H1 (cell line): Measurements from ENCODE around the gene EXD3. TPM values are rescaled to one million over a fixed set of nuclear protein-coding genes. Genes with fewer than 3 reads are reported as not detected.

Source experiments
- CTCF ChIA-PET: fragments of 300-600 bp; sonication (Branson Sonifier 250); formaldehyde crosslinking; loops from one replicate; lab custom pipeline; 2021; ENCODE audit not compliant: partially characterized antibody; lab: Charles Lee
- POLR2A ChIA-PET: fragments of 300-600 bp; sonication (Branson Sonifier 250); formaldehyde crosslinking; loops from one replicate; lab custom pipeline; 2021; ENCODE audit warnings: inconsistent platforms; ENCODE audit not compliant: partially characterized antibody; lab: Charles Lee
- DNase-seq, 2 experiments: peaks; one replicate each; pipeline versions ENCODE4 v3.0.0 to v3.0.0-alpha.2; 2010 to 2022; ENCODE audit warnings: low spot score in 2 of 2, low read depth in 1 of 2, mixed read lengths in 1 of 2
- FAIRE-seq: peaks from 2 replicates; lab custom pipeline; 2011; peaks lifted over from hg19 to GRCh38; lab: Jason Lieb, UNC
- H2AFZ ChIP-seq: 2 replicates; pipeline ENCODE4 v1.8.1; 2012; ENCODE audit warnings: low read length, inconsistent platforms
- H2AK5ac ChIP-seq: 2 replicates; pipeline ENCODE4 v1.6.1; 2013; ENCODE audit warnings: low read depth, low read length
- H2BK120ac ChIP-seq: replicated peaks from 2 replicates; pipeline ENCODE3; 2013; ENCODE audit warnings: low read depth, low read length, inconsistent platforms
- H2BK12ac ChIP-seq: 2 replicates; pipeline ENCODE4 v1.6.1; 2013; ENCODE audit warnings: low read depth, low read length
- H2BK15ac ChIP-seq: 2 replicates; pipeline ENCODE4 v1.6.1; 2013; ENCODE audit warnings: low read length
- H2BK20ac ChIP-seq: 2 replicates; pipeline ENCODE4 v1.6.1; 2013; ENCODE audit warnings: low read length
- H2BK5ac ChIP-seq: 2 replicates; pipeline ENCODE4 v1.6.1; 2013; ENCODE audit warnings: low read depth, low read length
- H3K14ac ChIP-seq: 2 replicates; pipeline ENCODE4 v1.6.1; 2013; ENCODE audit warnings: inconsistent platforms; ENCODE audit not compliant: insufficient read length
- H3K18ac ChIP-seq: 2 replicates; pipeline ENCODE4 v1.6.1; 2013; ENCODE audit warnings: low read length; ENCODE audit errors: extremely low read depth
- H3K23ac ChIP-seq: 2 replicates; pipeline ENCODE4 v1.6.1; 2013; ENCODE audit warnings: inconsistent platforms; ENCODE audit not compliant: insufficient read length
- H3K23me2 ChIP-seq: 2 replicates; pipeline ENCODE4 v1.6.1; 2013; ENCODE audit warnings: low read depth, low read length
- H3K27ac ChIP-seq: 2 replicates; pipeline ENCODE4 v1.6.1; 2011; ENCODE audit warnings: low read depth, low read length, inconsistent platforms
- H3K27me3 ChIP-seq, 4 experiments: replicated peaks in 1 of 4; 1 replicate in 1 of 4; 2 replicates in 3 of 4; pipeline versions ENCODE4 v1.6.1 to v1.8.1; 2011 to 2013; ENCODE audit warnings: low read length in 3 of 4, mild to moderate bottlenecking in 3 of 4, inconsistent platforms in 2 of 4, mixed read lengths in 2 of 4, moderate library complexity in 1 of 4; ENCODE audit not compliant: control insufficient read depth in 3 of 4, insufficient read depth in 3 of 4; ENCODE audit errors: extremely low read depth in 1 of 4
- H3K36me3 ChIP-seq, 4 experiments: 2 replicates each; pipeline versions ENCODE4 v1.6.1 to v1.8.1; 2011 to 2013; ENCODE audit warnings: mild to moderate bottlenecking in 4 of 4, low read length in 3 of 4, moderate library complexity in 2 of 4, control low read depth in 1 of 4, inconsistent platforms in 1 of 4; ENCODE audit not compliant: insufficient read depth in 4 of 4, control insufficient read depth in 2 of 4
- H3K4ac ChIP-seq: replicated peaks from 2 replicates; pipeline ENCODE3; 2013; ENCODE audit warnings: low read length, low read depth, mixed read lengths, inconsistent platforms; ENCODE audit not compliant: insufficient read length
- H3K4me1 ChIP-seq, 4 experiments: replicated peaks in 1 of 4; 1 replicate in 1 of 4; 2 replicates in 3 of 4; pipeline versions ENCODE4 v1.6.1 to v1.8.1; 2011 to 2013; ENCODE audit warnings: low read length in 3 of 4, inconsistent platforms in 2 of 4, mixed read lengths in 1 of 4; ENCODE audit not compliant: insufficient read depth in 4 of 4, control insufficient read depth in 3 of 4
- H3K4me2 ChIP-seq, 2 experiments: 2 replicates each; pipeline versions ENCODE4 v1.6.1 to v1.8.1; 2011 to 2013; ENCODE audit warnings: low read depth in 2 of 2, low read length in 2 of 2, control low read depth in 1 of 2, inconsistent platforms in 1 of 2, mild to moderate bottlenecking in 1 of 2; ENCODE audit not compliant: insufficient read depth in 1 of 2
- H3K4me3 ChIP-seq, 4 experiments: fragments of 200-600, 300-600 bp in 1 of 4; sonication (generic), shearing (Covaris generic), sonication (Bioruptor Twin) in 1 of 4; 2 replicates each; pipeline versions ENCODE4 v1.5.1 to v1.8.1; 2011 to 2016; ENCODE audit warnings: low read length in 4 of 4, low read depth in 3 of 4, control low read depth in 2 of 4, inconsistent platforms in 2 of 4, mild to moderate bottlenecking in 2 of 4, mixed read lengths in 1 of 4, moderate library complexity in 1 of 4; ENCODE audit not compliant: insufficient read depth in 2 of 4; ENCODE audit errors: extremely low read depth in 1 of 4
- H3K56ac ChIP-seq: replicated peaks from 2 replicates; pipeline ENCODE3; 2013; ENCODE audit warnings: low read depth, mild to moderate bottlenecking, mixed read lengths, low read length, inconsistent platforms; ENCODE audit not compliant: insufficient read length
- H3K79me1 ChIP-seq: 2 replicates; pipeline ENCODE4 v1.6.1; 2013; ENCODE audit warnings: low read depth, low read length, control low read depth
- H3K79me2 ChIP-seq, 2 experiments: 2 replicates each; pipeline versions ENCODE4 v1.6.1 to v1.8.1; 2012 to 2013; ENCODE audit warnings: low read length in 2 of 2, mild to moderate bottlenecking in 2 of 2, inconsistent platforms in 1 of 2; ENCODE audit not compliant: insufficient read depth in 2 of 2, control insufficient read depth in 1 of 2
- H3K9ac ChIP-seq, 4 experiments: replicated peaks in 1 of 4; 1 replicate in 1 of 4; 2 replicates in 3 of 4; pipeline versions ENCODE4 v1.6.1 to v1.8.1; 2011 to 2013; ENCODE audit warnings: low read depth in 3 of 4, low read length in 3 of 4, control low read depth in 2 of 4, mild to moderate bottlenecking in 2 of 4, moderate library complexity in 2 of 4, inconsistent platforms in 1 of 4; ENCODE audit errors: extremely low read depth in 1 of 4
- H3K9me3 ChIP-seq, 2 experiments: 2 replicates each; pipeline versions ENCODE4 v1.6.1 to v1.8.1; 2012 to 2013; ENCODE audit warnings: mild to moderate bottlenecking in 2 of 2, moderate library complexity in 2 of 2, control low read depth in 1 of 2, inconsistent platforms in 1 of 2, low read depth in 1 of 2, low read length in 1 of 2, mixed read lengths in 1 of 2; ENCODE audit not compliant: insufficient read depth in 2 of 2
- H4K20me1 ChIP-seq, 2 experiments: replicated peaks in 1 of 2; 2 replicates each; pipeline versions ENCODE3 to v1.8.1; 2011 to 2013; ENCODE audit warnings: inconsistent platforms in 2 of 2, low read length in 2 of 2, mild to moderate bottlenecking in 1 of 2; ENCODE audit not compliant: insufficient read depth in 2 of 2, control insufficient read depth in 1 of 2
- H4K5ac ChIP-seq: 2 replicates; pipeline ENCODE4 v1.6.1; 2013; ENCODE audit warnings: low read length, low read depth, mixed read lengths, inconsistent platforms; ENCODE audit not compliant: insufficient read length
- H4K8ac ChIP-seq: 2 replicates; pipeline ENCODE4 v1.8.0; 2013; ENCODE audit warnings: mild to moderate bottlenecking, moderate library complexity, low read length, inconsistent platforms; ENCODE audit not compliant: insufficient read depth; ENCODE audit errors: extremely low read depth
- H4K91ac ChIP-seq: replicated peaks from 2 replicates; pipeline ENCODE3; 2013; ENCODE audit warnings: low read length, mixed read lengths, inconsistent platforms; ENCODE audit not compliant: insufficient read length
- KDM4A ChIP-seq: IDR thresholded peaks from one replicate; pipeline ENCODE4 v1.7.1; 2012; ENCODE audit warnings: low read depth, mild to moderate bottlenecking, moderate library complexity, low read length, inconsistent platforms; ENCODE audit not compliant: severe bottlenecking
- WGBS, 2 experiments: shearing (Covaris generic) in 1 of 2; methylation state at CpG; one replicate each; pipeline versions ENCODE4 v1.1.6 to v1.1.7; 2013 to 2015; ENCODE audit warnings: low lambda C conversion rate in 2 of 2, mixed read lengths in 2 of 2, inconsistent platforms in 1 of 2, low coverage in 1 of 2, missing lambda C conversion rate in 1 of 2; ENCODE audit not compliant: insufficient replicate concordance in 2 of 2, insufficient coverage in 1 of 2, insufficient read length in 1 of 2; ENCODE audit errors: extremely low coverage in 1 of 2, missing lambda C conversion rate in 1 of 2; 5-methylcytosine and 5-hydroxymethylcytosine counted together
- polyA plus RNA-seq, 7 experiments: library from polyadenylated mRNA; depleted of rRNA in 3 of 7; stranded (reverse) in 5 of 7; unstranded in 2 of 7; fragments of >200 nt in 5 of 7; fragments of 200-250 nt in 2 of 7; gene quantifications; 1 replicate in 5 of 7; 2 replicates in 1 of 7; 4 replicates in 1 of 7; pipeline versions ENCODE4 v1.2.1 to v1.2.3, GENCODE V29; 2011 to 2013; ENCODE audit warnings: missing spikeins in 2 of 7, mixed read lengths in 2 of 7
- total RNA-seq: library from RNA; stranded (reverse); fragmentation: NEBNext Ultra II Directional; extraction: Animal tissue kit (Norgen Biotek cat#: 25700); gene quantifications from 2 replicates; pipeline ENCODE4 v1.2.1, GENCODE V29; 2021

The EXD3 gene
- total and polyA plus RNA-seq, 2 of the 8 experiments (the other 6 are each of a cell fraction or from before 2014, with no cell fraction given), result 7.2 to 9.4 TPM

DNA sequence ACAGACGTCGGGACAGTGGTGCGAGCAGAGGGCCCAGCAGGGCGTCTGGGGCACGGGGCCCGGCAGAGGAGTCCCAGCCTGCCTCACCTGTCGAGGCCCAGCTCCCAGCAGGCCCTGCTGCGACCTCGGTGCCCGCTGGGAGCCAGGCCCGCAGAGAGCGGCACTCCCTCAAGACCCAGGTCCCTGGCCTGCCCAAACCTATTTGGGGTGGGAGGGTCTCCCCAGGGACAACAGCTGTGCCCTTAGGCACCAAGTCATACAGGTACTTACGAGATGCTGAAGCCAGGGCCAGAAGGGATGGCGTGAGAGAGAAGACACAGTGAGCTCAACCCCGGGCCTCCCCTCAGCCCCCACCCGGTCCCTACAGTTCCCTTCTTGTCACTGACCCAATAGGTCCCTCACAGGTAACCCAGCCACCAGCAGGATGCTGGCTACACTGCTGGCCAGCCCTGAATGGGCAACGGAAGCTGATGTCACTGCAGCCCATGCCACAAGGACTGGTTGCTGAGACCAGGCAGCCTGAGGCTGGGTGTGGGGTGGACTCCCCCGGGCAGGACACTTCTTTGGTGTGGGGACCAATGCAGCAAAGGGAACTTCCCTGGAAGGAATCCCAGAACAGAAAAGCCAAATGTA lies 32.5 kb upstream of the EXD3 start:
- Histone ChIP-seq H3K9me3 (no peaks in the 10 kb centered on the region), H3K23me2 (peaks cover 13% of the 10 kb centered on the region; the same call in 1 of the 2 replicates), H3K27ac (no peak overlapping the region), H2AK5ac (no peak overlapping the region), H3K56ac (no peak overlapping the region), H3K36me3 (peaks cover 0 to 14% (median 7%) of the 10 kb centered on the region in 4 experiments; a peak in 7 of 8 replicates), H4K8ac (no peak overlapping the region), H2BK12ac (0 out of 2 replicates have a peak overlapping the region, but pooled peaks have one; percentile 23), H3K18ac (no peak overlapping the region), H3K4me3 (no peak overlapping the region), H3K27me3 (peaks cover 0 to 5% (median 2%) of the 10 kb centered on the region in 4 experiments; a peak in 3 of 7 replicates), H2BK20ac (no peak overlapping the region), H3K23ac (no peak overlapping the region), H4K5ac (no peak overlapping the region), H2BK120ac (no peak overlapping the region), H3K4me2 (no peak overlapping the region; a peak in 1 of 4 replicates), H3K79me1 (peaks cover 3% of the 10 kb centered on the region; the same call in 1 of the 2 replicates), H2AFZ (no peak overlapping the region), H2BK5ac (no peak overlapping the region), H2BK15ac (no peak overlapping the region), H3K4me1 (peaks cover 0 to 25% (median 18%) of the 10 kb centered on the region in 4 experiments; a peak in 6 of 7 replicates), H4K20me1 (peaks cover 0 to 13% of the 10 kb centered on the region in 2 experiments), H3K4ac (no peak overlapping the region), H3K9ac (no peak overlapping the region; a peak in 1 of 7 replicates), H4K91ac (no peak overlapping the region), H3K14ac (no peak overlapping the region), H3K79me2 (no peaks in the 10 kb centered on the region; a peak in 1 of 4 replicates)
- FAIRE-seq (no peak), DNase-seq (no peak)
- no peak for TF ChIP-seq KDM4A
- ChIA-PET CTCF (interaction anchor here (1.4 kb wide), 1 partner anchor 10 kb away, joined by 5 read pairs; no protein-coding TSS in a partner anchor), POLR2A (interaction anchor here (0.8 to 3.6 kb wide), 3 partner anchors 12 to 215 kb away, joined by 3 to 28 read pairs (median 5); partner anchors contain the start of gene TUBB4B)
- WGBS, 2 experiments, result 87% methylated on average over 18 of the region's 18 CpGs; no CpG with 5 or more reads in 1 of the 2 experiments
